Tibial artery (tissue), 4 donors: ENCODE measurements around the gene HOXA7.

Source experiments
- DNase-seq, 2 donors: peaks; one replicate each; pipeline ENCODE4 v3.0.0-alpha.2; 2019
- H3K27ac ChIP-seq, 2 donors: fragments of 200-600 bp; sonication (generic) in 1 of 2; 1 replicate in 1 of 2; 2 replicates in 1 of 2; pipeline ENCODE4 v1.5.1; 2018 to 2019; ENCODE audit warnings: mild to moderate bottlenecking in 1 of 2
- H3K27me3 ChIP-seq, 2 donors: fragments of 200-600 bp; sonication (generic) in 1 of 2; one replicate each; pipeline versions ENCODE4 v1.5.1 to v1.6.0; 2016 to 2019
- H3K36me3 ChIP-seq, 3 donors: fragments of 200-600 bp; sonication (generic) in 2 of 3; one replicate each; pipeline ENCODE4 v1.5.1; 2016 to 2019; ENCODE audit warnings: mild to moderate bottlenecking in 2 of 3
- H3K4me1 ChIP-seq, 4 donors: fragments of 200-600 bp; sonication (generic) in 2 of 4; 1 replicate in 3 of 4; 2 replicates in 1 of 4; pipeline ENCODE4 v1.5.1; 2016 to 2019
- H3K4me3 ChIP-seq, 2 donors: fragments of 200-600 bp; sonication (generic) in 1 of 2; 1 replicate in 1 of 2; 2 replicates in 1 of 2; pipeline ENCODE4 v1.5.1; 2018 to 2019; ENCODE audit warnings: mild to moderate bottlenecking in 2 of 2
- H3K9me3 ChIP-seq, 3 donors: fragments of 200-600 bp; sonication (generic) in 1 of 3; one replicate each; pipeline ENCODE4 v1.5.1; 2016 to 2019
- intact Hi-C: fragments of 100-400 bp; cut with DNase I; formaldehyde crosslinking; loops from one replicate; pipeline ENCODE4 v1.15.0; 2023; ENCODE audit warnings: low total_unique reads
- TF ChIP-seq, protein P1 (sequence below), 2 experiments: fragments of 200-600 bp in 1 of 2; fragments of 450-650 bp in 1 of 2; IDR thresholded peaks; one replicate each; pipeline ENCODE4 v1.5.1; 2017 to 2019; ENCODE audit warnings: antibody characterized with exemption in 2 of 2, mild to moderate bottlenecking in 1 of 2, moderate library complexity in 1 of 2

Gene HOXA7

DNA sequence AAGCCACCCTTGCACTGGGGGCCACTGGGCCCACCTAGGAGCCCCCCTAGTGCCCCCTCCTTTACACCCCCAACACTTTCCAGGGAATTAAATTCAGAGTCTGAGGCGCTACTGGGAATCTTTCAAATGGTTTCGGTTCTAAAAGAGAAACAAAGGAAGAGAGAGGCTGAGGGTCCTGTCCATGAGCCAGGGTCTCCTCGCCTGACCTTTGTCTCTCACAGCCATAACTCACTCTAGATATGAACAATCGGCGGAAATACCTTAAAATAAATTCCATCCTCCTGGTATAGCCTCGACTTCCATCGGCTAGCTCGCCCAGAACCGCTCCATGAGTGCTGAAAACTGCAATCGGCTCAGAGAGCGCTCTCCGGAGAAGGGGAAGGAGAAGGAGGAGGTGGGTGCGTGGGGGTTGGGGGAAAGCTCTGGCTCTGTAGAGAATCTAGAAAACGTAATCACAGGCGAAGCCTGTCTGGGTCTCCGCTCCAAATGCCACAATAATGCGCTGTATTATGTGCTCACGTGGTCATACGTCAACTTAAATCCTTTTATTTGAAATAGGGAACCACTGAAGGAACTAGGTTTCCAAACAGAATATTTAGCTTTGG lies 38.5 kb downstream of the HOXA7 start:
- intact Hi-C loops, result no loop called here
- Histone ChIP-seq H3K27ac (no peak overlapping the region), H3K36me3 (peaks cover 4 to 10% (median 7%) of the 10 kb centered on the region in 3 donors), H3K9me3 (no peaks in the 10 kb centered on the region), H3K27me3 (no peaks in the 10 kb centered on the region), H3K4me3 (no peak overlapping the region), H3K4me1 (peaks cover 0 to 47% (median 32%) of the 10 kb centered on the region in 4 donors)
- TF ChIP-seq, protein P1, sequence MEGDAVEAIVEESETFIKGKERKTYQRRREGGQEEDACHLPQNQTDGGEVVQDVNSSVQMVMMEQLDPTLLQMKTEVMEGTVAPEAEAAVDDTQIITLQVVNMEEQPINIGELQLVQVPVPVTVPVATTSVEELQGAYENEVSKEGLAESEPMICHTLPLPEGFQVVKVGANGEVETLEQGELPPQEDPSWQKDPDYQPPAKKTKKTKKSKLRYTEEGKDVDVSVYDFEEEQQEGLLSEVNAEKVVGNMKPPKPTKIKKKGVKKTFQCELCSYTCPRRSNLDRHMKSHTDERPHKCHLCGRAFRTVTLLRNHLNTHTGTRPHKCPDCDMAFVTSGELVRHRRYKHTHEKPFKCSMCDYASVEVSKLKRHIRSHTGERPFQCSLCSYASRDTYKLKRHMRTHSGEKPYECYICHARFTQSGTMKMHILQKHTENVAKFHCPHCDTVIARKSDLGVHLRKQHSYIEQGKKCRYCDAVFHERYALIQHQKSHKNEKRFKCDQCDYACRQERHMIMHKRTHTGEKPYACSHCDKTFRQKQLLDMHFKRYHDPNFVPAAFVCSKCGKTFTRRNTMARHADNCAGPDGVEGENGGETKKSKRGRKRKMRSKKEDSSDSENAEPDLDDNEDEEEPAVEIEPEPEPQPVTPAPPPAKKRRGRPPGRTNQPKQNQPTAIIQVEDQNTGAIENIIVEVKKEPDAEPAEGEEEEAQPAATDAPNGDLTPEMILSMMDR (IDR thresholded peaks at IDR 0.05), result no peak
- no peak for DNase-seq

DNA sequence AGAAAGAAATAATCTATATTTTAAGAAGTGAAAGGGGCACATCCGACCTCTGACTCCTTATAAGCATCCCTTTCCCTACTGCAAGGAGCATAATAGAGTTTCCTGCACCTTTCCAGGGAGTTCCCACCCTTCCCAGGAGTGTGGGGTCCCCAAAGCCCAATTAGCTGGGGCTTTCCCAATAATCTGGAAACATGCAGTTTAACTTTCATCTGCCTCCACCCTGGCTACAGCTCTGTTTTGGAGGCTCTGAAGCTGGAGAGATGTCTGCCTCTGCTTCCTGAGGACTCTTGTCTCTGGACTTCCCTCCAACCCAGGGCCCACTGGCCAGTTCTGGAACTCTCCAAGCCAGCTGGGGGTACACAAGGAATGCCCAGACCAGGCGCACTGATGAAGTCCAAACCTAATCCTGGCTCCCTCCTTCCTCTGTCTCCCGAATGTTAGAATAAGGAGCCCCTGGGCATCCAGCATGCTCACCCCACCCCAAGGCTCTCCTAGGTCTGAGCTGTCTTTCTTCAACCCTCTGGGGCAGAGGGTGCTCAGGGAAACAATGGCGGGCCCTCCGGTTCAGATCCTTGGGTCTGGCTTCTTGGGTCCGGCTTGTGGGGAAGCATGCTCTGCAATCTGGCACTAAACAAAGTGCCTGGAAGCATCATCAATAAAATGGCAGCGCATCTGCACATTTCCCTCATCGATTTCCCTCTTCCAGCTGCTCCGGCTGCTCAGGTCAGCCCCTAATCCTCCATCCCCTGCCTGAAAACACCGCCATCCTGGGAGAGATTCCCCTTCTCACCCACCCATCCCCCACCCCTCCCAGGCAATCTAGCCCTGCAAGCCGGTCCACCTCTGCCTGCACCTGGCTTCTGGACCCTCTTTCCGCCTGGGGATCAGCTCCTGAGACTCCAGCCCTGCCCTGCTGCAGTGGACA lies 39.3 kb downstream of the HOXA7 start:
- DNase-seq, result no peak
- peaks cover 0 to 51% (median 37%) of the 10 kb centered on the region in 4 donors for H3K4me1 ChIP-seq

DNA sequence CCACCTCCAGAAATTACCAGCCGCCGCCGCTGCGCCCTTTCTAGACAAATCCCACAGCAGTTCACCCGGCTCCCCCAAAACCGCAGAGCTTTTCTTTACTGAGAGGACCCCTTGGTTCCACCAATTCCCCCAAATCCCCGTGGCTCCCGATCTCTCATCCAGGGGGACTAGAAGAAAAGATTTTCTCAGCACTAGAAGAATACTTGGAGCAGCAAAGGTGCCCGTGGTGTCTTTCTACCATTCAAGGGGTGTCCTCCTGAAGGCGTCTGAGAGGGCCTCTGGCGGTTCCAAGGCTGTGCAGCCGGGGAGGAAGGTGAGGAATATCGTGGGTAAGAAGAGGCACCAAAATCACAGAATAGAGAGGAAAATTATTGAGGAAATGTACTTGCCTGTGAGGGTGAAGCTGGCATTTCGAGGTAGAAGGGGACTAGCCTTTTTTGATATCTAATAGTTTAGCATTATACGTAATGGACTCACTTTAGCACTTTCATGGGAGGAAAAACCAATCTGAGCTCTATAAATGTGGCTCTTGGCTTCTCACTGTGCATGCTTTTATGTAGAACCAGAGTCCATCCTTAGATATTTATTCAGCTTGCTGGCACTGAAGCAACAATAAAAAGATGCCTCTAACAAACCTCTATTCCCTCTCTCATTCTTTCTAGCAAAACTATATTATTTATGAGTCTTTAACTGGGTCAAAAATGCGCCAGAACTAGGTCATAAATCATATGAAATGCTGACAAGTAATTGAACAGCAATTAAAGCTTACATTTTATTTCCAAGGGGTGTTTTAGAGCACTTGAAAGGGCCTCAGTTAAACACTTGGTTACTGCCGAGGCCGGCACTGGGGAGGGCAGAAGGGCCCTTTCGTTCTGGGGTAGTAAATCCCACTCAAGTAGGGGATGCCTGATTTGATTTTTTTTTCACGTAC lies 40.2 kb downstream of the HOXA7 start:
- Histone ChIP-seq H3K27me3 (no peaks in the 10 kb centered on the region), H3K36me3 (no peaks in the 10 kb centered on the region), H3K4me1 (peaks cover under 1 to 60% (median 39%) of the 10 kb centered on the region in 4 donors), H3K4me3 (peak overlapping the region in 1 of 2 donors; percentile 23), H3K27ac (peak overlapping the region; percentile 1 to 34), H3K9me3 (no peaks in the 10 kb centered on the region)
- TF ChIP-seq, protein P1 (IDR thresholded peaks at IDR 0.05), result no peak
- no peak for DNase-seq
- intact Hi-C loops, result no loop called here

More for the DNA sequence above, 39.3 kb downstream of the HOXA7 start:
- peaks cover 0 to 7% (median 5%) of the 10 kb centered on the region in 3 donors for H3K36me3 ChIP-seq
- H3K9me3 ChIP-seq, result no peaks in the 10 kb centered on the region
- H3K4me3 ChIP-seq, result no peak overlapping the region
- intact Hi-C loops, result no loop called here
- H3K27me3 ChIP-seq, result no peaks in the 10 kb centered on the region
- TF ChIP-seq, protein P1 (IDR thresholded peaks at IDR 0.05), result no peak
- H3K27ac ChIP-seq, result peak overlapping the region in 1 of 2 donors; percentile 34

DNA sequence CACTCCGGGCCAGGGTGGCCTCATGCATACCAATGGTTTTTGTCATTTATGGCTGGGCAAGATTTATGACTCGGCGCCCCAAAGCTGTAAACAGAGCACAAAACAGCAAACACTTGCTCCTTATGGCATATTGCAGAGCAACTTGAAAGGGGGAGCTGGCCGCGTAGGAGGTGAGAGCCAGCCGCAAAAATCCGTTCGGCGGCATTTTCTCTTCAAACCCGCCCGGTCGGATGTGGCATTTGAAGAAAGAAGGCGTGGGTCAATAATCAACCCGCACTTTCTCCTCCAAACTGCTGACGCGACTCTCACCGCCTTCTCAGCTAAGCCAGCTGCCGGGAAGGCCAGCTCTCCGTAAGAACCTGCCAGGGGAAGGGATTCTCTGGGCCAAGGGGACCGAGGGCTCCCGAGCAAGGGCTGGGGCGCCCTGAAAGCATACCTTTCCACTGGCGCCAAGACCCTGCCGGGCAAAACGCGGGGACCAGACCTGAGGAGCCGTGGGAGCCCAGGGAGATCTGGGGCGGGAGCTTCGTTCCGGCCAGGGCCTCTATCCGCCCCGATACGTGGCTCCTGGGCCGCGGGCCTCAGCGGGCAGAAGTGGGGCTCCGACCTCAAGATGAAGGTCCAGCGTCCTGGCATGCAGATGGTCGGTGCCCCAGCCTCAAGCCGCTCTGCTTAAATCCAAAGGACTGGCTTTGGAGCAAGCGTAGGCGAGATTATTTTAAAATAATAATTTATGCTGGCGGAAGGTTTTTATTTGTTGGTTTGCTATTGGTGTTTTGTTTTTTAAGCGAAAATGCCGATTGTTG lies 41.1 kb downstream of the HOXA7 start:
- Histone ChIP-seq H3K27me3 (no peaks in the 10 kb centered on the region), H3K9me3 (no peaks in the 10 kb centered on the region), H3K36me3 (no peaks in the 10 kb centered on the region), H3K27ac (peak overlapping the region; percentile 1 to 34), H3K4me1 (peaks cover 5 to 64% (median 39%) of the 10 kb centered on the region in 4 donors), H3K4me3 (peak overlapping the region; percentile 15 to 23)
- intact Hi-C loops, result no loop called here
- TF ChIP-seq, protein P1 (IDR thresholded peaks at IDR 0.05), result no peak
- DNase-seq, result no peak
